ENCODE data around the gene DEK.
"Not testable (repeated sequence)": the region's sequence is repeated elsewhere in the genome, so short reads cannot be mapped to it uniquely, and the experiment has no call there.

The DEK gene

DNA sequence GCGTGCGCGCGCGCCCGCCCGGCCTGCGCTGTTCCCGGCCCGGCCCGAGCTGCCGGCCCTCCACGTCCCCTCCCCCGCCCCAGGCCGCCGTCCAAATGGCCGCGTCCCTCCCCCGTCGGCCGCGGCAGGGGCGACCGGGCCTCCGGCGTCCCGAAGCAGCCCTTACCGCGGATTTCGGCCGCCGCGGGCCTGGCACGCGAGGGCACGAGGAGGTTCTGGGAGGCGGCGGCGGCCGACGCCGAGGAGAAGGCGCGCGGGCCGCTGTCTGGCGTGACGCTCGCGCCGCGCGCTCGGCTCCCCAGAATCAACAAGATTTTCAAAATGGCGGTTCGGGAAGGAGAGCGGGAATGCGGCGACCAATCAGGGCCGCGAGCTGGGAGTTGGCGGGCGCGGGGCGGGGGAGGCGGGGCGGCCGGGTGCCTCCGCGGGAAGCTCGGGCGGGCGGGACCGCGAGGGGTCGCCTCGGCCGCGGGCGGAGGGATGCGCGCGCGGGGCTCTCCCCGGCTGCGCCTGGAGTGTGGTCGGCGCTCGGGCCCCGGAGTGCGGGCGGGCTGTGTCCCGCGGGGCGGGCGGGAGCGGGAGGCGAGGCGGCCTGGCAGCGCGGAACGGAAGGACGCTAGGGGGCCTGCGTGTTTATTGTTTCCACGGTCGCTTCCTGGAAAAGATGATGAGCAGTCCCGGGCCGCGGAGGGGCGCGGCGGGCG is at the start of gene DEK:
Gene DEK (minus strand): TSS at position 312 of the 704 bp plus-strand sequence. CDS start 543 bp downstream, outside the sequence.
- H3K36me3 ChIP-seq (ENCODE audit: insufficient read depth, low read length): peaks cover 4% of the 10 kb centered on the region; the same call in 1 of the 2 replicates
- peaks cover 25% of the 10 kb centered on the region for H3K4me1 ChIP-seq (ENCODE audit: insufficient read depth, low read length)
- peaks cover 2% of the 10 kb centered on the region; the same call in 1 of the 2 replicates for H3K9me3 ChIP-seq (ENCODE audit: control insufficient read depth, insufficient read depth, low read length)
- H3K9ac ChIP-seq (ENCODE audit: low read depth, low read length): peak within 1 kb of the TSS; percentile 94

DNA sequence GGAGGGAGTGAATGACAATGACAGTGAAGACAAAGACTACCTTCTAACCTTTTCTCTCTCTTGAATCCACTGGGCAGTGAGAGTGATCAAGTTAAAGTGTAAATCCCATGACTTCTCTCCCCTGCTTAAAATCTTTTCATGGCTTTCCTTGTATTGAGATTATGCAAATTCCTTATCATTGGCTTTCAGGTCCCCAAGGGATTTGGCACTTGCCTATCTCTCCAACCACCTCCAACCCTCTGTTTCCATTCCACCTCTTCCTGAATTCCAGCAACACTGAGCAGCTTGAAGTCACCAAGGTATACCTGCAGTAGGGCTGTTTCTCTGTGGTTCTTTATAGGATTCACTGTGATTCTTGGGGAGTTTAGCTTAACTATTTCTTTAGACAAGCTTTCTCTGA is 48.0 kb upstream of the DEK start:
- Histone ChIP-seq H3K9ac (ENCODE audit: low read depth, low read length) (no peak overlapping the region), H3K4me1 (ENCODE audit: insufficient read depth, low read length) (no peaks in the 10 kb centered on the region), H3K9me3 (ENCODE audit: control insufficient read depth, insufficient read depth, low read length) (peaks cover 5% of the 10 kb centered on the region; the same call in 1 of the 2 replicates), H3K36me3 (ENCODE audit: insufficient read depth, low read length) (no peaks in the 10 kb centered on the region)

DNA sequence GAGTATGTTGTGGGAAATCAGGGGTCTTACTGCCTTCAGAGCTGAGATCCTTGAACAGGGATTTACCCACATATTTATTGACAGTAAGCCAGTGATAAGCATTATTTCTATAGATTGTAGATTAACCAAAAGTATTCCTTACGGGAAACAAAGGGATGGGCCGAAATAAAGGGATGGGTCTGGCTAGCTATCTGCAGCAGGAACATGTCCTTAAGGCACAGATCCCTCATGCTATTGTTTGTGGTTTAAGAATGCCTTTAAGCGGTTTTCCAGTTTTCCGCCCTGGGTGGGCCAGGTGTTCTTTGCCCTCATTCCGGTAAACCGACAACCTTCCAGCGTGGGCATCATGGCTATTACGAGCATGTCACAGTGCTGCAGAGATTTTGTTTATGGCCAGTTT is 45.7 kb upstream of the DEK start:
- H3K9me3 ChIP-seq (ENCODE audit: control insufficient read depth, insufficient read depth, low read length); H3K36me3 ChIP-seq (ENCODE audit: insufficient read depth, low read length): not testable (repeated sequence)

GRCh38 chr6:18309046-18309445 is 44.7 kb upstream of the DEK start:
- Histone ChIP-seq H3K9me3 (ENCODE audit: control insufficient read depth, insufficient read depth, low read length) (peaks cover 5% of the 10 kb centered on the region; the same call in 1 of the 2 replicates), H3K36me3 (ENCODE audit: insufficient read depth, low read length) (no peaks in the 10 kb centered on the region), H3K4me1 (ENCODE audit: insufficient read depth, low read length) (0 out of 2 replicates have a peak, but pooled peaks cover 3% of the 10 kb centered on the region), H3K9ac (ENCODE audit: low read depth, low read length) (no peak overlapping the region)

More for the DNA sequence above, 45.7 kb upstream of the DEK start:
- not testable (repeated sequence) for H3K4me1 ChIP-seq (ENCODE audit: insufficient read depth, low read length); H3K9ac ChIP-seq (ENCODE audit: low read depth, low read length)

DNA sequence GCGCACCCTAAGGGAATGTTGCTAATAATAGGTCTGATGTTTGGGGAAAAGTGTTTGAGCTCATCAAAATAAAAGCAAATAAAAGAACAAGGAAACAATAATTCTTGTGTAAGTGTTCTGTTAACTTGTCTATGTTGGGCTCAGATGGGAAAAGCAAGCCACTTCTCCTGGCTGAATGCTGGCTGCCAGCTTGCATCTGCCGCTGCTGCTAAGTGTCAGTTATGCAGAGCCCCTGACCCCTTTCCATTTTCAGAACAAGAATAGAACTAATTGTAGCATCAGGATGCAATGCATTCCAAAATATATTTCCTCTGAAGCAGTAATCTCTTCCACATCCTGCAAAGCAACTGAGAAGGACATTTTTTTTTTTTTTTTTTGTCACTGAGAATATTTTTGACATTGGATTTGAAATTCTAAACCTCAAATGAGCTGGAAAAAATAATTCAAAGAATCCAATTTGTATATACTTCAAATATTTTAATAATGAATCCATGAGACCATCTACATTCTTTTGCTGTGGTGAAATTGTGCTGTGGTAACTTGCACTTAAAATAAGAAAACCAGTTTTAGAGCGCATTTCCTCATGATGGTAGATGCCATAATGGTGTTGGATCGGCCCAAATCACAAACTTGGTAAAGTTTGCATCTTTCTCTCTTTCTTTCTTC is 43.9 kb upstream of the DEK start:
- no peak overlapping the region for H3K9ac ChIP-seq (ENCODE audit: low read depth, low read length)

DNA sequence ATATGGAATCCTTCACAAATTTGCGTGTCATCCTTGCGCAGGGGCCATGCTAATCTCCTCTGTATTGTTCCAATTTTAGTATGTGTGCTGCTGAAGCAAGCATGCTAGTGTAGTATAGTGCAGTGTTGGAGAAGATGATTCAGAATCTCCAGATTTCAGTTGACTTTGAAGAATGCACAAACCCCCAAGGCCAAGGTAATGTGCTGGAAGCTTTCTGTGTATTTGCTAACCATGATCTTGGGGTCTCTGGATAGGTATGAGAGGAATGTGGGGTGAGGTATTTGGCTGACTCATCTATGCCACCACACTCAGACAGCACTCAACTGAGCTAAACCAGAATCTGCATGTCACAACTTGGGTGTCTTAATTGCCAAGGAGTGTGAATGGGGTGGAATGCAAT is 42.6 kb upstream of the DEK start:
- Histone ChIP-seq H3K9me3 (ENCODE audit: control insufficient read depth, insufficient read depth, low read length) (peaks cover 5% of the 10 kb centered on the region; the same call in 1 of the 2 replicates), H3K36me3 (ENCODE audit: insufficient read depth, low read length) (no peaks in the 10 kb centered on the region), H3K9ac (ENCODE audit: low read depth, low read length) (no peak overlapping the region), H3K4me1 (ENCODE audit: insufficient read depth, low read length) (peaks cover 3% of the 10 kb centered on the region; the same call in 1 of the 2 replicates)

More for the DNA sequence above, 43.9 kb upstream of the DEK start:
- Histone ChIP-seq H3K36me3 (ENCODE audit: insufficient read depth, low read length) (no peaks in the 10 kb centered on the region), H3K4me1 (ENCODE audit: insufficient read depth, low read length) (peaks cover 3% of the 10 kb centered on the region; the same call in 1 of the 2 replicates), H3K9me3 (ENCODE audit: control insufficient read depth, insufficient read depth, low read length) (peaks cover 5% of the 10 kb centered on the region; the same call in 1 of the 2 replicates)

DNA sequence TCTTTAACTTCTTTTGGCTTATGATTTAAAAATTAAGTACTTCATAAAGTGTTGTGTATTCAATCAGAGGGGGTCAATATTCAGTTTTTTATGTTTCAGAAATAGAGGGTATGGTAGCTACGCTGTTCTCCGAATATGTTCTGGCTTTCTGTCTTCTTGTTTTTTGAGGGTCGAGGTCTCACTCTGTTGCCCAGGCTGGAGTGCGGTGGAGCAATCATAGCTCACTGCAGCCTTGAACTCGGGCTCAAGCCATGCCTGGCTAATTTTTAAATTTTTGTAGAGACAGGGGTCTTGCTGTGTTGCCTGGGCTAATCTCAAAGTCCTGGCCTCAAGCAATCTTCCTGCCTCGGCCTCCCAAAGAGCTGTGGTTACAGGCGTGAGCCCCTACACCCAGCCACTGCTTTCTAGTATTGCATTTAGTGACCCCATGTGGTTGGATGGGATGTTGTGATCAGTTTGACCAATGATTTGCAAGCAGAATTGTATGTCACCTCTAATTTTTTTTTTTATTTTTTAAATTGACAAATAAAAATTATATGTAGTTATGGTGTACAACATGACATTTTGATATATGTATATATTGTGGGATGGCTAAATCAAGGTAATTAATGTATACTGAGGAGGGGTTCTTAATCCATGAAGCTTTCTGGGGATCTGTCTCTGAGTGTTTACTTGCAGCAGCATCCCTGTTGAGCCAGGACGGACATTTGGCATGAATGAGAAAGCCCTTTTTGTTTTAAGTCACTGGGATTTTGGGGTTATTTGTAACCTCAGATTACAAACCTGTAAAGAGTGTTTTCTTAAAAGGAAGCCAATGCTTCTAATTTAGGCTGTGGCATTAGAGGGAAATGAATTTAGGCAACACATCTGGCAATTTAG is 38.5 kb upstream of the DEK start:
- Histone ChIP-seq H3K9me3 (ENCODE audit: control insufficient read depth, insufficient read depth, low read length) (no peaks in the 10 kb centered on the region), H3K9ac (ENCODE audit: low read depth, low read length) (no peak overlapping the region), H3K36me3 (ENCODE audit: insufficient read depth, low read length) (no peaks in the 10 kb centered on the region), H3K4me1 (ENCODE audit: insufficient read depth, low read length) (peaks cover 3% of the 10 kb centered on the region; the same call in 1 of the 2 replicates)

DNA sequence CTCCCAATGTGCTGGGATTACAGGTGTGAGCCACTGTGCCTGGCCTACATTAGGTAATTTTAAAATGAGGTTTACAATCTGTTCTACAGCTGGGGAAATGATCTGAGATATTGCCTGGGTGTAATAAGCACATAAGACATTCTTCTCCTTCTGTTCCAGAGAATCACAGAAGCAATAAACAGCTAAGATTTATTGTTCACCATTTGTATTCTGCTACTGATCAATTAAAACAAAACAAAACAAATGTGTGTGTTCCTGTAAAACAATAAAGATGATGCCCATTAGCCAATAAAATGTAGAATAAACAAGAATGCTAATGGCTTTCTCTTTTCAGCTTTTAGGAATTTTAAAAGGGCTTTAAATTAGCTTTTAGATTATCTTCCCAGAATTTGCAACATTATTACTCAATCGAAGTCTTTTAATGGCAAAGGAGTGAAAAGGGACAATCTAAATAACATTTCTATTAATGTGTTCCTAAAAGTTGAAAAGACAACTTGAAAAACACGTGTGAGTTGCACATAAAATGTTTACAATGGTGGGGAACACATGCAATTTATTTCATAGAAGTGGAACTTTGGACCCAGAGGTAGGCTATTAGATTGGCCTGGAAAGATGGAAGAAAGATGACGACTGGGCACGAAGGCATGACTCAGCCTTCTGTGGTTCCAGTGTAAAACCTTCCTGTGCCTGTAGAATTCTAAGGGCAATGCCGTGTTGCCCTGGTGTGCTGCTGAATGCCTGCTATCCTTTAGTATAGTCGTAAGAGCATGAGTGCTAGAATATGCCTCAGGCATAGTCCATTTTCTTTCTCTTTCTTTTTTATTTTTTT is 29.0 kb upstream of the DEK start:
- no peaks in the 10 kb centered on the region for H3K36me3 ChIP-seq (ENCODE audit: insufficient read depth, low read length)
- H3K9ac ChIP-seq (ENCODE audit: low read depth, low read length): no peak overlapping the region
- no peaks in the 10 kb centered on the region for H3K4me1 ChIP-seq (ENCODE audit: insufficient read depth, low read length)
- no peaks in the 10 kb centered on the region for H3K9me3 ChIP-seq (ENCODE audit: control insufficient read depth, insufficient read depth, low read length)

DNA sequence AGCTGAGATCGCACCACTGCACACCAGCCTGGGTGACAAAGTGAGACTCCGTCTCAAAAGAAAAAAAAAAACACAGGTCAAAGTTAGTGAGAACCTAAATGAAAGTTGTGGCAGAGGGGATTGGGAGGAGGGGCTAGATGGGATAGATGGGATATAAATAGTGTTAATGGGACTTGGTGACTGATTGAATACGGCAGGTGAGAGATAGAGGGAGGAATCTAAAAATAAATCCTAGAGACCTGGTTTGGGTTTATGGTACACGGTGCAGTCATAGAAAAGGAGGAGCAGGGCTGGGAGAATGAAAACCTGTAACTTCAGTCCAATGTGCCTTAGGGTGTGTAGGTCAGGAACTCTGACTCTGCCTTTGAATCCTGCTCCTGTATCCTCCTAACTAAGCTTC is 25.0 kb upstream of the DEK start:
- Histone ChIP-seq H3K4me1 (ENCODE audit: insufficient read depth, low read length) (no peaks in the 10 kb centered on the region), H3K9ac (ENCODE audit: low read depth, low read length) (no peak overlapping the region), H3K36me3 (ENCODE audit: insufficient read depth, low read length) (no peaks in the 10 kb centered on the region), H3K9me3 (ENCODE audit: control insufficient read depth, insufficient read depth, low read length) (no peaks in the 10 kb centered on the region)

DNA sequence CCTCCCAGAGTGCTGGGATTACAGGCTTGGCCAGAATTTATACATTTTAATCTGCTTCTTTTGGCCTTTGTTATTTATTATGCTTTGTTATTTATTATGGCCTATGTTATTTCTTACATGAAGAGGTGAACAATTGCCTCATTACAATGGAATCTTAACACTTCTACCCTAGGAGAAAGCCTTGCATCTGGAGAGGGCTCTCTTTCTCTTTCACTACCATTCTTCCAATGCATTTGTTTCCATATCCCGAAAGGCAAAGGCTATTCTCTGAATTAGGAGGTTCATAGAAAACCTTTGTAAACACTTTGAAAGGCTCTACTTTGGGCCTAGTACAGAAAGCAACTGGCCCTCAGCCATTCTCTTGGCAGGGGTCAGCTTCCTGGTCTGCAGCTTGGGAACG is 19.9 kb upstream of the DEK start:
- Histone ChIP-seq H3K36me3 (ENCODE audit: insufficient read depth, low read length) (no peaks in the 10 kb centered on the region), H3K9ac (ENCODE audit: low read depth, low read length) (no peak overlapping the region)

DNA sequence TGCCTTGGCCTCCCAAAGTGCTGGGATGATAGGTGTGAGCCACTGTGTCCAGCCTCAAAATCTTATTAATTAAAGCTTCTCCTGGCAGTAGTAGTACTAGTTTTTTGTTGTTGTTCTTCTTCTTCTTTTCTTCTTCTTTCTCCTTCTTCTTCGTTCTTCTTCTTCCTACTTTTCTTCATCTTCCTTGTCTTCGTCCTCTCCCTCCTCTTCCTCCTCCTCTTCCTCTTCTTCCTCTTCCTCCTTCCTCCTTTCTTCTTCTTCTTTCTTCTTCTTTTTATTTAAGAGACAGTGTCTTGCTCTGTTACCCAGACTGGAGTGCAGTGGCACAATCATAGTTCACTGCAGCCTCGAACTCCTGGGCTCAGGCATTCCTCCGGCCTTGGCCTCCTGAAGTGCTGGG is 17.2 kb upstream of the DEK start:
- no peak overlapping the region for H3K9ac ChIP-seq (ENCODE audit: low read depth, low read length)
- H3K9me3 ChIP-seq (ENCODE audit: control insufficient read depth, insufficient read depth, low read length): no peaks in the 10 kb centered on the region
- no peaks in the 10 kb centered on the region for H3K4me1 ChIP-seq (ENCODE audit: insufficient read depth, low read length)
- H3K36me3 ChIP-seq (ENCODE audit: insufficient read depth, low read length): no peaks in the 10 kb centered on the region

More for the DNA sequence above, 19.9 kb upstream of the DEK start:
- H3K4me1 ChIP-seq (ENCODE audit: insufficient read depth, low read length): no peaks in the 10 kb centered on the region
- no peaks in the 10 kb centered on the region for H3K9me3 ChIP-seq (ENCODE audit: control insufficient read depth, insufficient read depth, low read length)

- no peaks in the 10 kb centered on the region for H3K36me3 ChIP-seq (ENCODE audit: insufficient read depth, low read length)
- H3K9ac ChIP-seq (ENCODE audit: low read depth, low read length): no peak overlapping the region
- H3K4me1 ChIP-seq (ENCODE audit: insufficient read depth, low read length): no peaks in the 10 kb centered on the region
- no peaks in the 10 kb centered on the region for H3K9me3 ChIP-seq (ENCODE audit: control insufficient read depth, insufficient read depth, low read length)
Measured at GRCh38 chr6:18280084-18280483, 15.8 kb upstream of the DEK start.

DNA sequence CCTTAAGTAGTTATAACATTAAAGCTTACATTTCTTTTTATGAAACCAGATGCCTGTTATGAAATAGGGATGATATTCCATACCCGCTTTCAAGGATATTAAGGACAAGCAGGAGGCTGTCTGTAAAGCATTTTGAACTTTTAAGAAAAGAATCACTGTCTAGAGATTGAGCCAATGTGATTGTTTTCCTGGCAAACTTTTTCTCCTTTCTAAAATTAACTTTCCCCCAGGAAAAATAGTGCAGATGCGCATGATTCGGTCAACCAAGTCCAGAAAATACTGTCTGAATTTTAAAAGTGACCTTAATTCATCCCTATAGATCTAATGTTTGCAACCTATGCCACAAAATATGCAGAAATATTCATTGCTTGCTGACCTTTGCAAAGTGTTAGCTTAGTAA is 15.1 kb upstream of the DEK start:
- Histone ChIP-seq H3K9me3 (ENCODE audit: control insufficient read depth, insufficient read depth, low read length) (no peaks in the 10 kb centered on the region), H3K4me1 (ENCODE audit: insufficient read depth, low read length) (no peaks in the 10 kb centered on the region), H3K9ac (ENCODE audit: low read depth, low read length) (no peak overlapping the region)

More for the DNA sequence above, 15.1 kb upstream of the DEK start:
- H3K36me3 ChIP-seq (ENCODE audit: insufficient read depth, low read length): no peaks in the 10 kb centered on the region

All from ES-I3 (cell line).